ENCODE measurements around the gene KDM4D.
"Not testable (repeated sequence)": the region's sequence is repeated elsewhere in the genome, so short reads cannot be mapped to it uniquely, and the experiment has no call there.

Gene KDM4D

DNA sequence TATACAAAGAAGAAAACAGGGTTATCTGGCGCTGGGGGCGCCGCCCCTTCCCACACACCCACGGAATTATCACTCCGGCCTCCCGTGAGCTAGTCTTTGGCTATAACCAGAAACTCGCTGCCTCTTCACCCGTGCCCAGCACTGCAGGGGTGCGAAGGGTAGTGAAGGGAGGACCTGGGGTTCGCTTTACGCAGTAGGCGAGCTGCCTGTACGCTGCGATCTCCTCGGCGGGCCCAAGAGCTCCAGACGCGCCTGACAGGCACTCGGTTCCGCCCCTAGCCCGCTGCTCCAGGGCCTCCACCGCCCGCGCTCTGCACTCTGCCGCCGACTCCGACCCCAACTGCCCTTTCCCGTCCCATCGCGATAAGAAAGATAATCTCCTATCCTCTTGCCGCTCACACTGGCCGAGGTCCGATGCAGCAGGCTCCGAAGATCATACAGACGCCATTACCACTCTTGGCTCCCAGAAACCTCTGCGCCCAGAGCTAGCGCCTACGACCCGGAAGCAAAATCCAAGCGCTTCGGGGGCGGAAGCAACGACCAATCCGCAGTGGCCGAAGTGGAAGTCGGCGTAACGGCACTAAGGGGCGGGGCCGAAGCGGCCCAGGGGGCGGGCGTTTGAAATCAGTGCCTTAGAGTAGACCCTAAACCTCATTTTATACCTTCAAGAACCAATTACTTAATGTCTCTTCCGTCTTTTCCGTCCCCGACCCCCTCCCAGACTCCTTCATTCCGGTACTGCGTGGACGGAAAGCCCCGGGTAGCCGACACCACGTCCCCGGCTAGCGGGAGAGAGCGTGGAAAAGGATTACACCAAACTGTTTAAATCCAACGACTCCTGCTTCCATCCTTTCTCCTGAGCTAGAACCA lies at the start of gene KDM4D, which contains the start of gene CWC15:
TSS of gene KDM4D (plus strand) at position 611 of the 870 bp plus-strand sequence. CDS start 23,664 bp downstream, outside the sequence.
TSS of gene CWC15 (minus strand) at position 458 of the 870 bp plus-strand sequence. CDS start 1,371 bp downstream, outside the sequence.
- peak; percentile 94 for DNase-seq

DNA sequence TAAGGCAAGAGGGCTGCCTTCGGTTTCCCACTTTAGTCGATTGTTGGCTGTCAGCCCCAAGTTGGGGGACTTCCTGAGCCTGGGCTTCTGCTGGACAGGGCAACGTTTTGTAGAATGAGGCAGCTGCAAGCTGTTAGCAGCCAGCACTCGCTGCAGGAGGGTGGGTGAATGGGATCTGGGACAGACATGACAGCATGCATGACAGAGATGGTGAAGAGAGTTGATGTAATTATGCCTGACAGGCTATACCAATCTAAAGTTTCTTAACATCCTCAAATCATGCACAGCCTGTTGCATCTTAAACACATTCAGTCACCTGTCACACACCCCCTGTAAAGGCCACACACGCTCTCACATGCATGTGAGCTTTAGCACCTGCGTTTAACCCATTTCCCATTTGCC lies 49.3 kb upstream of the KDM4D start:
- DNase-seq = no peak

DNA sequence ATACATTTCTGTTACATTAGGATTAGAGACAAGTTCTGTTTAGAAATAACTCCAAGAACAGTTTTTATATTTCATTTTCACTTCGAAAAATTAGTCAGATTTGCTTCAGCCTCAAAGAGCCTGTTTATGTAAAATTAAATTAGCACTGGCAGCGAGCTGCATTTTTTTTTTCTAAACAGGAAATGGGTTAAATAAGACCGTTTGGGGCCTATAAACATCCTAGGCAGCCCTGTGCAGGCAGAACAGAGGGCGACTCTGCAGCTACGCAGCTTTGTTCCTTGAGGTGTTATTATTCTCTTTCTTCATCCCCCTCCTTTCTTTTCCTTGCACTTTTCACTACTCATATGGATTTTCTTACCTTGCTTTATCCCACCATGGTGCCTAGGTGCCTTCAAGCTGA lies 48.9 kb upstream of the KDM4D start:
- no peak for DNase-seq

DNA sequence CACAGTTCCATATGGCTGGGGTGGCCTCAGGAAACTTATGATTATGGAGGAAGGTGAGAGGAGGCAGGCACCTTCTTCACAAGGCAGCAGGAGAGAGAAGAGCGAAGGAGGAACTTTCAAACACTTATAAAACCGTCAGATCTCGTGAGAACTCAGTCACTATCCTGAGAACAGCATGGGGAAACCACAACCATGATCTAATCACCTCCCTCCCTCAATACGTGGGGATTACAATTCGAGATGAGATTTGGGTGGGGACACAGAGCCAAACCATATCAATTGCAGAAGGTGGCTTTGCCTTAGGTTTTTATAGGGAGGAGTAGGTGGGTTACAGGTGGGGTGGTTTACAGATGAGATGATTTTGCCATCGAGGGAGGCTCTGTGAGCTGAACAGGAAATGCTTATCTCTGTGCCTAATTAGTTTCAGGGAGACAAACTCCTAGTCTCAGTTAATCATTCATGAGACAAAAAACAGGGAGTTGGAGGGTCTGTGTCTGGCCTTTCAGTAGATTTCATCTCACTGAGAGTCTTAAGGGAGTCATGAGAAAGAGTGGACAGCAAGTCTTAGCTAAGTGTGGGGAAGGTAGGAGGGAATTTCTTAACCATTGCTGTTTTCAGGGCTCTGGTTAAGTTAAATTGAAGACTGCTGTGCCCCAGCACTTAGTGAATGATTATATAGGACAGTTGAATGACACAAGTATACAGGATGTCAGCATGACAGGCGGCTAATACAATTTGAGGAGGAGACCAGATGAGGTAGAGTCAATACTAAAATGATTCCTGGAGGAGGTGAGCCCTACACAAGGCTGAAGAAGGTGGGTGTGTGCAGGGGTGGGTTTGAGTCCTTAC lies 47.9 kb upstream of the KDM4D start:
- no peak for DNase-seq

DNA sequence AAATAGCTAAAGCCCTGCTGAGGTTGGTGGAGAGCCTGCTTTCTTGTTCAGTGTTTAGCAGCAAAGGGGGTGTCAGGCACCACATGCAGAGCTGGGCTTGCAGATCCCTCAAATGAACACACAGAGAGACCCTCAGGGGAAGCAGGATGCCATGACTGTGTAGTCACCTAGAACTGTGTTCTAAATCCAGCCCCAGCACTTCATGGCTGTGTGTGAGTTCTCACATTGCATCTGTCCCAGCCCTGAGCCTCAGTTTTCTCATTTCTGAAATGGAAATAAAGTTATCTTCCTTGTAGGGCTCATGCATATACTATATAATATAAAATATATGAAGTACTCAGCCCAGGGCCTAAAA lies 47.3 kb upstream of the KDM4D start:
- DNase-seq = no peak

DNA sequence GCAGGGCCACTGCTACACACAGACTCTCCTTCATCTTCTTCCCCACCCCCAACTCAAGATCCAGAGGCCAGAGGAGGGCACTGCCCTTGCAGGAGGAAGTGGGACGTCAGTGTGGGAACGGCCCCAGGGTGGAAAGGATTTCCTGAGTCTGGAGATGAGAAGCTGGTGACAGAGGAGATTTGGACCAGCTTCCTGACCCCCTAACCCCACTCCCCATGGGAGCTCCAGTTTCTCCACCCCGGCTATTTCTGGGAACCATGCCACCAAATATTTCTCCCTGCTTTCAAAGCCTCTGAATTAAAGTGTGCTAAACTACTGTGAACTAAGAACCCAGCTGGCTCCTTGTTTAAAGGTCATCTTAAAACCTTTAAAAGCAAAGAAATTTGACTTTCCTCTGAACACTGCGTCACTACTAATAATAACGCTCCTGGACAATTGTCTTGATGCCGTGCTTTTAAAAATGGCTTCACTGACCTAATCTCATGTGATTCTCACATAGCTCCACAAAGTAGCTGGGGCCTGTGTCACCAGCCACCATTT lies 46.7 kb upstream of the KDM4D start:
- DNase-seq = no peak

DNA sequence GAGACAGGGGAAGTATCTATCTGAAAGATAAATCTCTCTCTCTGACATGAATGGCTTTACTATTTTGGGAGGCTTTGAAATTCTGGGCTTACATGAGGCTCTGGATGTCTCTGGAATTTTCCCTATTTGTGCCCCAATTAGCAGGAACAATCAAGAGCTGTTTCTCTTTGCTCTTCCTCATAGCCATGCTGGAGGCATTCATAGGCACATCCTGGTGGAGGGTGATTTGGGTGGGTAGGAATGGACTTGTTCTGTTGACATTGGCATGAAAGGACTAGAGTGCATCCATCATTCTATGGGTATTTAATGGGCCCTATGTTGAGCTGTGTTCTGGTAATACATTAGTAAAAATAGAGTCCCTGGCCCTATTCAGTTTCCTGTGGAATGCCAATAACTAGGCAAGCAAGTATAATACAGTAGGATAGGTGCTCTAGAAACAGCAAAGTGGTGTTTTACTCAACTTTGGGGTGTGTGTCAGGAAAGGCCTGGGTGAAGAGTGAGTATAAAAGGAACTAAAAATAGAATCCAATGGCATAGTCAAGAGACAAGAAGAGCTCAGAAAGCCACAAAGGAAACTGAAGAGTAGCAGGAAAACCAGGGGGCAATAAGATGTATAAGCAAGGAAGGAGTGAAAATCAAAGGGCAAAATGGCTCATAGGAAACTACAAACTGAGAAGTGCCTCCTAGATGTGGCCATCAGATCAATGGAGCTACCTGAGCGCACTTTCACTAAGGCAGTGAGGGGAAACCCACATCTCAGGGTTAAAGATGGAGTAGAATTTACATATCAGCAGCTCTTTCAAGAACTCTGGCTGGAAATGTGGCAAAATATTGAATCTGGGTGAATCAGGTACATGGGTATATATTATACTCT lies 45.2 kb upstream of the KDM4D start:
- no peak for DNase-seq

DNA sequence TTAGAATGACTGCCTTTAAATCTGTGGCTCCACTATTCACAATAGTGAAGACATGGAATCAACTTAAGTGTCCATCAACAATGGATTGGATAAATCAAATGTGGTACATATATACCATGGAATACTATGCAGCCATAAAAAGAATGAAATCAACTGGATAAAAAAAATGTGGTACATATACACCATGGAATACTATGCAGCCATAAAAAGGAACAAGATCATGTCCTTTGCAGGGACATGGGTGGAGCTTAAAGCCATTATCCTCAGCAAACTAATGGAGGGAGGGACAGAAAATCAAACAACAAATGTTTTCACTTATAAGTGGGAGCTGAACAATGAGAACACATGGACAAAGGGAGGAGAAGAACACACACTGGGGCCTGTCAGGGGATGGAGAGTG lies 41.4 kb upstream of the KDM4D start:
- not testable (repeated sequence) for DNase-seq

DNA sequence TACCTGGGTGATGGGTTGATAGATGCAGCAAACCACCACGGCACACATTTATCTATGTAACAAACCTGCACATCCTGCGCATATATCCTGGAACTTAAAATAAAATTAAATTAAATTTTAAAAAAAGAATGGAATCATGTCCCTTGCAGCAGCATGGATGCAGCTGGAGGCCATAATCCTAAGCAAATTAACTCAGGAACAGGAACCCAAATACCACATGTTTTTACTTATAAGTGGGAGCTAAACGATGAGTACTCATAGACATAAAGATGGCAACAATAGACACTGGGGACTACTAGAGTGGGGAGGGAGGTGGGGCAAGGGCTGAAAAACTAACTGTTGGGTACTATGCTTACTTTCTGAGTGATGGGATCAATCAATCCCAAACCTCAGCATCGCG lies 41.0 kb upstream of the KDM4D start:
- no peak for DNase-seq

DNA sequence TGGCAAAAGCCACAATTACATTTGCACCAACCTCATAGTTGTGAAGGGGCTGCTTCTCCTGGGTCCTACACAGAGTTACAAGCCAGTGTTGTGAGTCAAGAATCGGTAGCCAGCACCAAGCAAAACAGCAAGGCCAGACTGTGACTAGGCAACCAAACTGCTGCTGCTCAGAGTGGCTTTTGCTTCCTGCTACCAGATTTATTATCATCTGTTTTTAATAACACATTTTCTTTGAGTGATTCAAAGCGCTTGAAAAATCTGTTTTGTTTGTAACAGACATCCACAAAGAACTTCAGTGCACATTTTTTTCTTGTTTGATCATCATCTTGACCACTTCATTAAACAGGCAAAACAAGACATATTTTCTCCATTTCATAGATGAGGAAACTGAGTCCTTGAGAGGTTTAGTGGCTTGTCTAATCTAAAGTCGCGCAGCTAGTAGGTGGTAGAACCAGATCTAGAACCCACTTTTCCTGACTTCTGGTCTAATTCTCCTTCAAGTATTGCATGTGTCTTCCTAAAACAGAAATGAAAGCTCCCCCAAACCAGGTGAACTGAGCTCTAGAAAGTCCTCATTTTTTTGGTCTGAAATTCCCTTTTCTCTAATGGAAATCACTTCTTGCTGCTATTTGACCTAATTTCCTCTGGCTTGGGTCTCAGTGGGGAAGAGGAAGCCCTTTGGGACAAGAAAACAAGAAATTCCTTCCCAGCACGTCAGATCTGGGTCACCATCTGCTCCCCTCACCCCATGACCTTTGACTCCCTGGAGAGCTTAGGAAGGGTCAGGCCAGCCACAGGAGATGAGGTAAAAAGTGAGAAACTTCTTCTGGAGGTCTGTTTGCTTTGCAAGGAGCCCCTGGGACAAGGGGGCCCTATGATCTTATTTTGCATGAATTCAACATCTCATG lies 40.0 kb upstream of the KDM4D start:
- no peak for DNase-seq

DNA sequence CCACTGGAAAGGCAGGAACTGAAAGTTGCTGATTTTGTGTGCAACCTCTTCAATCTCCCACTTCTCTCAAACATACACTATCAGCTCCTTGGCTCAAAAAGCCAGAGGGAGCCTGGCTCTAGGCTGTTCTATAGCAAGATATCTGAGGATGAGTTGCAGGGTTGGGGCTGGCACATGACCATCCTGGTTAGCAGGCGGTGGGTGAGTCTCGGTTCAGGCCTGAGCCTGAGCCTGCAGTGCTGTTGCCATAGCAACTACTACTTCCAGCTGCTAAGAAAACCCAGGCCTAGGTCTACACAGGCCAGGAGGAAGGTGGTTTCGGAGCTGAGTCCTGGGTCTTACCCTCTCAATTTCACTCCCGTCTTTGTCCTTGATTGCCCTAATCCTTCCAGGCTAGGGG lies 39.1 kb upstream of the KDM4D start:
- DNase-seq = no peak

DNA sequence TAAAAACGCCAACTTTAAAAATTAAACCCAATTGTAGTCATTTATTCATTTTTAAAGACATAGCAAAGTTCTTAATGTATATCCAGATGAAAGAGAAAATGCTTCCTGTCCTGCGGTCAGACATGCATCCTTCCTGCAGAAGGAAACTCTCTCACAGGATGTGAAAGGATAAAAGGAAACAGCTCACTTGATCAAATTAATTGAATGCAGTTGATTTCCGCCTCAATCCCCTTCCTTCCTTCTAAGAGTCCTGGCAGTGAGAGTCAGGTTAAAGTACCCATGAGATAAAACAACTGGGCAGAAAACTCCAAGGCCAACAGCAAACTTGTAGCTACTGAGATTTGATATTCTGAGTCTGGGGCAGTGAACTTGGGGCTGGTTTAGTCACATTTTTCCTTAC lies 38.7 kb upstream of the KDM4D start:
- no peak for DNase-seq

DNA sequence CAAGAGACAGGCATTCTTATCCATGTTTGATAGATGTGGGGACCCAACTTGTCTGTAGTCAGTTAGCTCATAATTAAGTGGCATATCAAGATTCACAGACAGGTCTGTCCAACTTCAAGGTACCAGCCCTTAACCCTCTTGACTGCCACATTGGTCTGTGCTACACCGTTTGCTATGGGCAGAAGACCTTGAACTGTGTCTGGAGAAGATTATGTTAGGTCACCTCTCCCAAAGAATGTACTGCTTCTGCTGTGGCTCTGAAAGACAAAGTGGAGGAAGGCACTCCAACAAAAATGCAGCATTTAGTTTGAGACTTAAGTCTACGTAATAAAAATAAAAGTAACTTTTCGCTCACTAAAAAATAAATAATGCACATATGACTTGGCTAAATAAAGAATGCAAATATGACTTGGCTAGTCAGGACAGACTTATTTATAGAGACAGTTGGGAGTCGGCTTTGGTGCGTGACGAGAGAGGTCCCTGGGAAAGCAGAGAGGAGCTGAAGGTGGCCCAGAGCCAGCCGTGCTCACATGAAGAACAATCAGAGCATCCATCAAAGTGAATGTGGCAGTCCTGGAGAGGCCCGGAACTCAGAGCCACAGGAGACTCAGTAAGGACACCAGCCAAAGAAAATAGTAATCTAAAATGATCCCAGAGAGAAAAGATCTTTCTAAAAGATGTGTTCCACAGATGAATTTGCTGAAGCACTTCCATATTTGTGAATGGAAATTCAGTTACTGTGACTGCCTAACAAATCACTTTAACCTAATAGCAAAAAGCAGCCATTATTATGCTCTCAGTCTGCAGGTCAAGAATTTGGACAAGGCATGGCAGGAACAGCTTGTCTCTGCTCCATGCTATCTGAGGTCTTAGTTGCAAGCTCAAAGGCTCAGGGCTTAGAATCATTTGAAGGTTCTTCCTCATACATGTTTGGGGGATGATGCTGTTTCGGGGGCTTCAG lies 35.1 kb upstream of the KDM4D start:
- no peak for DNase-seq

DNA sequence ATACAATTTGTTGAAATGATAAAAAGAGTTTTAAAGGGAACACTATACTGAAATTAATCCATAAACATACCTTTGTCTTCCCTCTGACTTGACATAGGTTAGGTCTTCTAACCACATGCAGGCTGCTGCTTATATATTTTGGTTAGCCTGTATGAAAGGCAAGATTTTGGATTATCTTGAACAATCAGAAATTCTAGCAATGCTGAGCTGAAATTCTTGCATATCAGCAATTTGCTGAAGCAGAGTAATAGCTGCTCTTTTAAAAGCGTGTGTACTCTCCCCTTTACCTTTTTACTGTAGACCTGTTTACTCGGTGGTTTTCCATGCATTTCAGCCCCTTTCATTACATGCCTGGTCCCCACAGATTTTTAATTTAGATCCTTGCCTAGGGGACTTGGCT lies 34.2 kb upstream of the KDM4D start:
- no peak for DNase-seq

DNA sequence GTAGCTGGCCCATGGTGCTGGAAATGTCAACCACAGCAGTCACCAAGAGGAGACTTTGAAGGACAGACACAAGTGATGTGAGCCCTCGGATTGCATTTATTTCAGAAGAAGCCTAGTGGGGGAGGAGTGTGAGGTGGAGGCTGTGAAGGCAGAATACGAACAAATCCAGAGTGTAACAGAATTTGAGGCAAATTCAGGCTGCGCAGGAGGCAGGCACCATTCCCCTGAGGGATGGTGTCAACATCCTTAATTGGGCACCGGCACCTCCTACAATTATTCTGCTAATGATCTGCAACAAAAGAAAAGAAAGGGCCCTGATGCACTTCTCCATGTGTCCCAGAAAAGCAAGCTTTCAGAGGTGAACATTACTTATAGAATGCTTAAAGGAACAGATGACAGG lies 32.4 kb upstream of the KDM4D start:
- no peak for DNase-seq

DNA sequence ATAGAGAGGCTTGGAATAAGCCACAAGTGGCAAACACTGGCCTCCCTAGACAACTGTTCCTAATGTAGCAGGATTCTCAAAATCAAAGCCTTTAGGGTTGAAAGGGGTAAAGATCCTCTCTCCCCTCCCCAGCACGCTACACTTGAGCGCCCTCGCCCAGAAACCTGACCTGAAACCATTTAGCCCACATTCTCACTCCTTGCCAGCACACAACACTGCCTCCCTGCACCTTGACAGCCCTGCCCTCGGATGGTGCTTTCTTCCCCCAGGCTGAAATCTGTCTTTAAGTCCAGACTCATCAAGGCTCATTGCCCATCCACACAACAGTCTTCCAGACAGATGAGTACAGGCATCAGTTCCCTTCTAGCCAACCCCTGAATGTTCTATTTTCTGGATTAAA lies 26.7 kb upstream of the KDM4D start:
- no peak for DNase-seq

DNA sequence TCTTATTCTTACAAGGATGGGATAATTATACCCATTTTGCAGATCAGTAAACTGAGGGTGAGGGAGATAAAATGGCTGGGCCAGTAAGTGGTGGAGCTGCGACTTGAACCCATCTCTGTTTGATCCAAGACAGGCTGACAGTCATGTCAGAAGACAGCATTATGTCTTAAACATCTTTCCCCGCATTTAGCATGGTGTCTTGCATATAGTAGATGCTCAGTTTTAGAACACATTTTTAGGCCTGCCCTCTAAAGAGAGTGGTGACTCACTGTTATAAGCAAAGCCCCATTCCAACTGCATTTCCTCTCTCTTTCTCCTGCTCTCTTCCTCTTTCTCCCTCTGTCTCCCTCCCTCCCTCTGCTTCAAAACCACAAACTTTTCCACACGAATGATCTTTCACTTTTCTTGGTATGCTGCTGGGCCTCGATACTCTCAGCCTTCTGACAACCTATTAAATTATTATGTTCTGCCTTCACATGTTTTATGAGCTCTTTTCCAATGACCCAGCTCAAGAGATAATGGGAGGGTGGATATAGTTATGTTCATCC lies 25.4 kb upstream of the KDM4D start:
- DNase-seq = no peak

DNA sequence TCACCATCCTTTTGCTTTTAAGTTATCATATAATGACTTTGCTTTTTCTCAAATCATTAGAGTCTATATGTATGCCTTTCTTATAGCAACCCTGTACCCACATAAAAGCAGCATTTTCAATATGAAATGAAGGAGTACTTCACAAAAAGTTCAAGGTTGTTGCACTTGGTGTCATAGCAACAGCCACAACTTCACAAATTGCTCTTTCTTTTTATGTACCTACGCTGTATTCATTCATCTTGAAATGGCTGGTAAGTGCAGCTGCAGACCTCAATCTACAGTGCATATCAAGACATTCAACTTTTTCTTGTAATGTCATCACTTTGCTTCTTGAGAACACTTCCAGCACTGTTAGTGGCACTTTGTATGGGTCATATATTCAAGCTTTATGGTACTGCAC lies 18.8 kb upstream of the KDM4D start:
- DNase-seq = no peak

DNA sequence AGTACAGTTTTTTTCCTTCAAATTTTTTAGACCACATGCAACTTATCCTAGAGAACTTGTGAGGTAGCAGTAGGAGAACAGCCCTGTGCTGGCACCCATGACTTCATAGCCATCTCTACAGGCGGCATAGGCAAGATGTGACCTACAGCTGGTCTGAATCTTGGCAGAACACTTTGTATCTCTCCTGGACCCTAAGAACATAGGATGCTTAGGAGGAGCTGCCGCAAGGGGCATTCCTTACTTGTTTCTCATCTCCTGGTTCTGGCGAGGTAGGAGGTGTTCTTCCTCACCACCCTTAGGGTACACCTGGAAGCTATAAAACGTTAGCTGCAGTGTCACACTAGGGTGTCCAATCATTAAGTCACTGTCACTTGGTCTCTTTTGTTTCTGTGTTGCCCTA lies 16.5 kb upstream of the KDM4D start:
- no peak for DNase-seq

DNA sequence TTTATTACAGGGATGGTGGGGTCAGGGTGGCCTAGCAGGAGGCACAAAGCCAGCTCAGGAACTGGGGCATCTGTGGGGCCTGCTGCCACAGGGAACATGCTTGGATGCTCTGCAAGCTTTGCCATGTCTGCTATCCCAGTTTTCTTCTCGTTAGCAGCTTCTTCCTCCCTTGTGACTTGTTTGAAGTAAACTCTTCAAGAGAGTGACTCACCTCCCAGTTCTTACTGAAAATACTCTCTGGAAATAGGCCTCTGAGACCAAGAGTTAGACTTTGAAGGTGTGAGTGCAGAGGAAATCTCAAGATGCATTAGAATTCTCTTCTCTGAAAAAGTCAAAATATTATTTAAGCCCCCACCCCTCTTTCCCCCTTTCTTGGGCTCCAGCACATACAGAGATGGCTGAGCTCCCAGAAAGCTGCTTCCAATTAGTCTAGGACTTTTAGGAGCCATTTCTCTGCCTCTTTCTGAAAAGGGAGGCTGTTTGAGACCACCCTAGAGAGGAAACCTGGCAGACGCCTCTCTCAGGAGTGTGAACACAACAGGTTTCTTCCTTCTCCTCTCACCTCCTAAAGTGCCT lies 15.3 kb upstream of the KDM4D start:
- no peak for DNase-seq
